ENCODE results near the gene C2CD4D. TPM values are rescaled to one million over a fixed set of nuclear protein-coding genes. Genes with fewer than 3 reads are reported as not detected.

C2CD4D gene
- total RNA-seq, 2 experiments from 2014 or later, result 0.89 to 1.1 TPM

- ChIA-PET POLR2A (no interaction called here), CTCF (interaction anchor here (0.8 to 1.7 kb wide), 10 partner anchors 10 to 27 kb away, joined by 3 to 7 read pairs (median 3); no protein-coding TSS in a partner anchor)
- Mint-ChIP-seq H3K9me3 (no peaks in the 10 kb centered on the region), H3K36me3 (ENCODE audit: low read depth) (no peaks in the 10 kb centered on the region), H3K27ac (peak overlapping the region; percentile 6), H3K27me3 (no peaks in the 10 kb centered on the region), H3K4me1 (peaks cover 67% of the 10 kb centered on the region), H3K4me3 (no peak overlapping the region)
- no peak for DNase-seq
Measured at GRCh38 chr1:151816548-151817352, 22.9 kb downstream of the C2CD4D start.

- peak; percentile 62 for DNase-seq
- H3K4me1 Mint-ChIP-seq, result peaks cover 58% of the 10 kb centered on the region
- peak overlapping the region; percentile 83 for H3K27ac Mint-ChIP-seq
- ChIA-PET POLR2A (no interaction called here), CTCF (interaction anchor here (0.9 to 1.8 kb wide), 8 partner anchors 9 to 87 kb away, joined by 3 to 7 read pairs (median 3); no protein-coding TSS in a partner anchor)
- H3K27me3 Mint-ChIP-seq, result no peaks in the 10 kb centered on the region
- peak overlapping the region; percentile 24 for H3K4me3 Mint-ChIP-seq
- no peaks in the 10 kb centered on the region for H3K9me3 Mint-ChIP-seq
- no peaks in the 10 kb centered on the region for H3K36me3 Mint-ChIP-seq (ENCODE audit: low read depth)
Measured at GRCh38 chr1:151815716-151816327, 23.8 kb downstream of the C2CD4D start.

- Mint-ChIP-seq H3K4me1 (peaks cover 50% of the 10 kb centered on the region), H3K9me3 (no peaks in the 10 kb centered on the region), H3K4me3 (no peak overlapping the region), H3K36me3 (ENCODE audit: low read depth) (no peaks in the 10 kb centered on the region), H3K27me3 (no peaks in the 10 kb centered on the region), H3K27ac (peak overlapping the region; percentile 83)
- POLR2A ChIA-PET, result no interaction called here
- CTCF ChIA-PET, result interaction anchor here (1.1 to 1.8 kb wide), 6 partner anchors 13 to 88 kb away, joined by 3 to 7 read pairs (median 4); no protein-coding TSS in a partner anchor
- DNase-seq, result no peak
Measured at GRCh38 chr1:151814971-151815545, 24.6 kb downstream of the C2CD4D start.

GRCh38 chr1:151814426-151814825 lies 25.2 kb downstream of the C2CD4D start:
- H3K27me3 Mint-ChIP-seq, result no peaks in the 10 kb centered on the region
- H3K27ac Mint-ChIP-seq, result no peak overlapping the region
- ChIA-PET POLR2A (no interaction called here), CTCF (interaction anchor here (1.8 kb wide), 1 partner anchor 14 kb away, joined by 7 read pairs; no protein-coding TSS in a partner anchor)
- H3K36me3 Mint-ChIP-seq (ENCODE audit: low read depth), result no peaks in the 10 kb centered on the region
- peaks cover 44% of the 10 kb centered on the region for H3K4me1 Mint-ChIP-seq
- no peak overlapping the region for H3K4me3 Mint-ChIP-seq
- DNase-seq, result no peak
- H3K9me3 Mint-ChIP-seq, result no peaks in the 10 kb centered on the region

GRCh38 chr1:151813271-151813977 lies 26.2 kb downstream of the C2CD4D start:
- Mint-ChIP-seq H3K27ac (no peak overlapping the region), H3K27me3 (no peaks in the 10 kb centered on the region), H3K4me1 (peaks cover 40% of the 10 kb centered on the region), H3K9me3 (no peaks in the 10 kb centered on the region), H3K4me3 (no peak overlapping the region), H3K36me3 (ENCODE audit: low read depth) (no peaks in the 10 kb centered on the region)
- CTCF ChIA-PET, result no interaction called here
- no peak for DNase-seq
- POLR2A ChIA-PET, result no interaction called here

GRCh38 chr1:151811181-151811580 lies 28.4 kb downstream of the C2CD4D start:
- no peak for DNase-seq
- Mint-ChIP-seq H3K36me3 (ENCODE audit: low read depth) (no peaks in the 10 kb centered on the region), H3K4me1 (peaks cover 23% of the 10 kb centered on the region), H3K27me3 (no peaks in the 10 kb centered on the region), H3K9me3 (no peaks in the 10 kb centered on the region), H3K4me3 (no peak overlapping the region), H3K27ac (no peak overlapping the region)
- ChIA-PET POLR2A (no interaction called here), CTCF (interaction anchor here (0.8 to 2.2 kb wide), 4 partner anchors 8 to 19 kb away, joined by 3 to 10 read pairs (median 4); no protein-coding TSS in a partner anchor)

GRCh38 chr1:151809985-151810556 lies 29.5 kb downstream of the C2CD4D start:
- Mint-ChIP-seq H3K27me3 (no peaks in the 10 kb centered on the region), H3K4me1 (peaks cover 12% of the 10 kb centered on the region), H3K27ac (no peak overlapping the region), H3K9me3 (no peaks in the 10 kb centered on the region), H3K4me3 (no peak overlapping the region), H3K36me3 (ENCODE audit: low read depth) (no peaks in the 10 kb centered on the region)
- CTCF ChIA-PET, result interaction anchor here (0.7 to 3.7 kb wide), 3 partner anchors 10 to 141 kb away, joined by 3 to 17 read pairs (median 5); no protein-coding TSS in a partner anchor
- POLR2A ChIA-PET, result no interaction called here
- no peak for DNase-seq

GRCh38 chr1:151809290-151809984 lies 30.2 kb downstream of the C2CD4D start:
- H3K27ac Mint-ChIP-seq, result peak overlapping the region; percentile 19
- POLR2A ChIA-PET, result no interaction called here
- no peaks in the 10 kb centered on the region for H3K9me3 Mint-ChIP-seq
- no peak overlapping the region for H3K4me3 Mint-ChIP-seq
- no peaks in the 10 kb centered on the region for H3K27me3 Mint-ChIP-seq
- no peaks in the 10 kb centered on the region for H3K36me3 Mint-ChIP-seq (ENCODE audit: low read depth)
- no peak for DNase-seq
- CTCF ChIA-PET, result interaction anchor here (1.0 to 3.7 kb wide), 3 partner anchors 9 to 27 kb away, joined by 3 to 17 read pairs (median 5); no protein-coding TSS in a partner anchor
- H3K4me1 Mint-ChIP-seq, result peaks cover 7% of the 10 kb centered on the region

GRCh38 chr1:151807766-151808165 lies 31.9 kb downstream of the C2CD4D start:
- H3K4me1 Mint-ChIP-seq, result peaks cover 4% of the 10 kb centered on the region
- H3K27me3 Mint-ChIP-seq, result no peaks in the 10 kb centered on the region
- H3K36me3 Mint-ChIP-seq (ENCODE audit: low read depth), result no peaks in the 10 kb centered on the region
- ChIA-PET POLR2A (no interaction called here), CTCF (interaction anchor here (1.2 to 3.7 kb wide), 2 partner anchors 13 to 46 kb away, joined by 3 to 17 read pairs; no protein-coding TSS in a partner anchor)
- H3K9me3 Mint-ChIP-seq, result no peaks in the 10 kb centered on the region
- H3K4me3 Mint-ChIP-seq, result no peak overlapping the region
- no peak for DNase-seq
- no peak overlapping the region for H3K27ac Mint-ChIP-seq

- no peak for DNase-seq
- Mint-ChIP-seq H3K4me3 (no peak overlapping the region), H3K4me1 (no peaks in the 10 kb centered on the region), H3K27ac (no peak overlapping the region), H3K36me3 (ENCODE audit: low read depth) (no peaks in the 10 kb centered on the region), H3K27me3 (no peaks in the 10 kb centered on the region), H3K9me3 (no peaks in the 10 kb centered on the region)
- ChIA-PET POLR2A (no interaction called here), CTCF (interaction anchor here (0.9 to 3.7 kb wide), 2 partner anchors 9 to 14 kb away, joined by 3 to 17 read pairs; no protein-coding TSS in a partner anchor)
Measured at GRCh38 chr1:151807131-151807530, 32.5 kb downstream of the C2CD4D start.

- Mint-ChIP-seq H3K4me1 (no peaks in the 10 kb centered on the region), H3K36me3 (ENCODE audit: low read depth) (no peaks in the 10 kb centered on the region), H3K27me3 (no peaks in the 10 kb centered on the region), H3K27ac (no peak overlapping the region), H3K9me3 (no peaks in the 10 kb centered on the region), H3K4me3 (no peak overlapping the region)
- POLR2A ChIA-PET, result no interaction called here
- DNase-seq, result no peak
- CTCF ChIA-PET, result no interaction called here
Measured at GRCh38 chr1:151806170-151806569, 33.5 kb downstream of the C2CD4D start.
